HEK293T (cell line): Measurements from ENCODE around the gene RAPGEF1.

Experiments used
- FOXK2 ChIP-seq: fragments of 450-650 bp; IDR thresholded peaks from 2 replicates; pipeline ENCODE4 v1.6.1; 2016; ENCODE audit warnings: mild to moderate bottlenecking
- TF ChIP-seq, protein P1 (sequence below): fragments of 450-650 bp; IDR thresholded peaks from 2 replicates; pipeline ENCODE4 v1.6.1; 2016

GRCh38 chr9:131555841-131556673 is 183.8 kb downstream of the RAPGEF1 start:
- TF ChIP-seq, protein P1, sequence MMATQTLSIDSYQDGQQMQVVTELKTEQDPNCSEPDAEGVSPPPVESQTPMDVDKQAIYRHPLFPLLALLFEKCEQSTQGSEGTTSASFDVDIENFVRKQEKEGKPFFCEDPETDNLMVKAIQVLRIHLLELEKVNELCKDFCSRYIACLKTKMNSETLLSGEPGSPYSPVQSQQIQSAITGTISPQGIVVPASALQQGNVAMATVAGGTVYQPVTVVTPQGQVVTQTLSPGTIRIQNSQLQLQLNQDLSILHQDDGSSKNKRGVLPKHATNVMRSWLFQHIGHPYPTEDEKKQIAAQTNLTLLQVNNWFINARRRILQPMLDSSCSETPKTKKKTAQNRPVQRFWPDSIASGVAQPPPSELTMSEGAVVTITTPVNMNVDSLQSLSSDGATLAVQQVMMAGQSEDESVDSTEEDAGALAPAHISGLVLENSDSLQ, result no peak
- TF ChIP-seq FOXK2, result no peak
